OCI-LY7 (cell line): ENCODE measurements around the gene SYCP3.

Experiments
- EZH2phosphoT487 ChIP-seq: fragments of 200-600 bp; sonication (generic); IDR thresholded peaks from 2 replicates; pipeline ENCODE4 v1.6.1; 2018; ENCODE audit warnings: low read depth, borderline replicate concordance, mild to moderate bottlenecking, mixed run types, antibody characterized with exemption, low read length, moderate library complexity, mixed read lengths
- TF ChIP-seq, protein P1 (sequence below): fragments of 200-600 bp; sonication (generic); conservative IDR thresholded peaks from 2 replicates; pipeline ENCODE4 v1.5.1; 2014; ENCODE audit warnings: mild to moderate bottlenecking, antibody characterized with exemption, low read length, moderate library complexity, mixed read lengths

DNA sequence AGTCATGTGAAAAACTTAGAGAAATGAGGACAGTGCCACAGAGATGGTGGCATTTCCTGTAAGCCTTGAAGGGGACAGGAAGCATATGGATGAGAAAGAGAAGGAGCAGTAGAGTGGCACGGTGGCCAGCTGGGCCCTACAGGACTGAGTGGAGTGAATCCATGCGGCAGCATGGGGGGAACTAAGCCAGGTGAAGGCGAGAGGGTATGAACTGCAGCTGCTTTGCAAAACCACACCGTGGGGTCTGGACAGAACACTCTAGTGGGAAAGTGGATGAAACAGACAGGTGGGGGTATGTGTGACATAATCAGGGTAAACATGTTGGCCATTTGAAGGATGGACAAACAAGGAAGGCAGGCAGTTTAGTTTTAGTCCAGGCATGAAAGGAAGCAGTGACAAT lies 10.4 kb upstream of the SYCP3 start:
- TF ChIP-seq, protein P1, sequence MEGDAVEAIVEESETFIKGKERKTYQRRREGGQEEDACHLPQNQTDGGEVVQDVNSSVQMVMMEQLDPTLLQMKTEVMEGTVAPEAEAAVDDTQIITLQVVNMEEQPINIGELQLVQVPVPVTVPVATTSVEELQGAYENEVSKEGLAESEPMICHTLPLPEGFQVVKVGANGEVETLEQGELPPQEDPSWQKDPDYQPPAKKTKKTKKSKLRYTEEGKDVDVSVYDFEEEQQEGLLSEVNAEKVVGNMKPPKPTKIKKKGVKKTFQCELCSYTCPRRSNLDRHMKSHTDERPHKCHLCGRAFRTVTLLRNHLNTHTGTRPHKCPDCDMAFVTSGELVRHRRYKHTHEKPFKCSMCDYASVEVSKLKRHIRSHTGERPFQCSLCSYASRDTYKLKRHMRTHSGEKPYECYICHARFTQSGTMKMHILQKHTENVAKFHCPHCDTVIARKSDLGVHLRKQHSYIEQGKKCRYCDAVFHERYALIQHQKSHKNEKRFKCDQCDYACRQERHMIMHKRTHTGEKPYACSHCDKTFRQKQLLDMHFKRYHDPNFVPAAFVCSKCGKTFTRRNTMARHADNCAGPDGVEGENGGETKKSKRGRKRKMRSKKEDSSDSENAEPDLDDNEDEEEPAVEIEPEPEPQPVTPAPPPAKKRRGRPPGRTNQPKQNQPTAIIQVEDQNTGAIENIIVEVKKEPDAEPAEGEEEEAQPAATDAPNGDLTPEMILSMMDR, result no peak
- no peak for TF ChIP-seq EZH2phosphoT487
